Ascending aorta (tissue), 2 donors: ENCODE data around the gene ZNF524. TPM values are rescaled to one million over a fixed set of nuclear protein-coding genes. Genes with fewer than 3 reads are reported as not detected.

Experiments used
- DNase-seq, 2 donors: peaks; one replicate each; pipeline ENCODE4 v3.0.0-alpha.2; 2019; ENCODE audit warnings: low spot score in 2 of 2
- H3K27ac ChIP-seq, 2 donors: fragments of 200-600 bp; sonication (generic); one replicate each; pipeline ENCODE4 v1.5.1; 2016 to 2017; ENCODE audit warnings: mild to moderate bottlenecking in 1 of 2
- H3K27me3 ChIP-seq: fragments of 200-600 bp; sonication (generic); one replicate; pipeline ENCODE4 v1.5.1; 2017
- H3K36me3 ChIP-seq, 2 donors: fragments of 200-600 bp; sonication (generic); one replicate each; pipeline ENCODE4 v1.5.1; 2016
- H3K4me1 ChIP-seq, 2 donors: fragments of 200-600 bp; sonication (generic); one replicate each; pipeline ENCODE4 v1.5.1; 2016 to 2017; ENCODE audit warnings: mild to moderate bottlenecking in 1 of 2
- H3K4me3 ChIP-seq, 2 donors: fragments of 200-600 bp; sonication (generic); one replicate each; pipeline ENCODE4 v1.5.1; 2016 to 2017; ENCODE audit warnings: mild to moderate bottlenecking in 1 of 2
- H3K9me3 ChIP-seq, 2 donors: fragments of 200-600 bp; sonication (generic); one replicate each; pipeline ENCODE4 v1.5.1; 2016
- intact Hi-C: fragments of 100-400 bp; cut with DNase I; formaldehyde crosslinking; loops from one replicate; pipeline ENCODE4 v1.15.1; 2023
- total RNA-seq: library from RNA; depleted of rRNA; stranded (reverse); fragments of >200 nt; gene quantifications from one replicate; pipeline ENCODE4 v1.1.0, GENCODE V29; 2016
- TF ChIP-seq, protein P1 (sequence below), 3 experiments: fragments of 200-600 bp in 2 of 3; fragments of 450-650 bp in 1 of 3; sonication (generic) in 2 of 3; IDR thresholded peaks; one replicate each; pipeline ENCODE4 v1.5.1; 2016 to 2019; ENCODE audit warnings: antibody characterized with exemption in 3 of 3, mild to moderate bottlenecking in 1 of 3, moderate library complexity in 1 of 3

ZNF524 gene
- total RNA-seq, 1 donor from 2014 or later = 28.6 TPM

DNA sequence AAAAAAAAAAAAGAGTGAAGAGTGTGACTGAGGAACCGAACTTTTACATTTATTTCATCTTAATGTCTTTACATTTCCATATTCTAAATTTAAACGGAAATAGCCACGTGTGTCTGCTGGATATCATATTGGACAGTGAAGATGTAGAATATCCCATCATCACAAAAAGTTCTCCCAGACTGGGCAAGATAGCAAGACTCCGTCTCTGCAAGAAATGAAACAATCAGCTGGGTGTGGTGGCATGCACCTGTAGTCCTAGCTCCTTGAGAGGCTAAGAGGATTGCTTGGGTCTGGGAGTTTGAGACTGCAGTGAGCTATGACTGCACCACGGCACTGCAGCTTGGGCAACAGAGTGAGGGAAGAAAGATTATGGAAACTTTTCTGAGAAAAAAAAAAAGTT, 23.3 kb upstream of the ZNF524 start:
- Histone ChIP-seq H3K27ac (no peak overlapping the region), H3K4me1 (peaks cover 0 to 6% of the 10 kb centered on the region in 2 donors), H3K36me3 (peaks cover 16 to 22% of the 10 kb centered on the region in 2 donors), H3K4me3 (no peak overlapping the region), H3K27me3 (no peaks in the 10 kb centered on the region), H3K9me3 (no peaks in the 10 kb centered on the region)
- TF ChIP-seq, protein P1, sequence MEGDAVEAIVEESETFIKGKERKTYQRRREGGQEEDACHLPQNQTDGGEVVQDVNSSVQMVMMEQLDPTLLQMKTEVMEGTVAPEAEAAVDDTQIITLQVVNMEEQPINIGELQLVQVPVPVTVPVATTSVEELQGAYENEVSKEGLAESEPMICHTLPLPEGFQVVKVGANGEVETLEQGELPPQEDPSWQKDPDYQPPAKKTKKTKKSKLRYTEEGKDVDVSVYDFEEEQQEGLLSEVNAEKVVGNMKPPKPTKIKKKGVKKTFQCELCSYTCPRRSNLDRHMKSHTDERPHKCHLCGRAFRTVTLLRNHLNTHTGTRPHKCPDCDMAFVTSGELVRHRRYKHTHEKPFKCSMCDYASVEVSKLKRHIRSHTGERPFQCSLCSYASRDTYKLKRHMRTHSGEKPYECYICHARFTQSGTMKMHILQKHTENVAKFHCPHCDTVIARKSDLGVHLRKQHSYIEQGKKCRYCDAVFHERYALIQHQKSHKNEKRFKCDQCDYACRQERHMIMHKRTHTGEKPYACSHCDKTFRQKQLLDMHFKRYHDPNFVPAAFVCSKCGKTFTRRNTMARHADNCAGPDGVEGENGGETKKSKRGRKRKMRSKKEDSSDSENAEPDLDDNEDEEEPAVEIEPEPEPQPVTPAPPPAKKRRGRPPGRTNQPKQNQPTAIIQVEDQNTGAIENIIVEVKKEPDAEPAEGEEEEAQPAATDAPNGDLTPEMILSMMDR (IDR thresholded peaks at IDR 0.05) = no peak
- DNase-seq = no peak
- intact Hi-C loops = no loop called here

DNA sequence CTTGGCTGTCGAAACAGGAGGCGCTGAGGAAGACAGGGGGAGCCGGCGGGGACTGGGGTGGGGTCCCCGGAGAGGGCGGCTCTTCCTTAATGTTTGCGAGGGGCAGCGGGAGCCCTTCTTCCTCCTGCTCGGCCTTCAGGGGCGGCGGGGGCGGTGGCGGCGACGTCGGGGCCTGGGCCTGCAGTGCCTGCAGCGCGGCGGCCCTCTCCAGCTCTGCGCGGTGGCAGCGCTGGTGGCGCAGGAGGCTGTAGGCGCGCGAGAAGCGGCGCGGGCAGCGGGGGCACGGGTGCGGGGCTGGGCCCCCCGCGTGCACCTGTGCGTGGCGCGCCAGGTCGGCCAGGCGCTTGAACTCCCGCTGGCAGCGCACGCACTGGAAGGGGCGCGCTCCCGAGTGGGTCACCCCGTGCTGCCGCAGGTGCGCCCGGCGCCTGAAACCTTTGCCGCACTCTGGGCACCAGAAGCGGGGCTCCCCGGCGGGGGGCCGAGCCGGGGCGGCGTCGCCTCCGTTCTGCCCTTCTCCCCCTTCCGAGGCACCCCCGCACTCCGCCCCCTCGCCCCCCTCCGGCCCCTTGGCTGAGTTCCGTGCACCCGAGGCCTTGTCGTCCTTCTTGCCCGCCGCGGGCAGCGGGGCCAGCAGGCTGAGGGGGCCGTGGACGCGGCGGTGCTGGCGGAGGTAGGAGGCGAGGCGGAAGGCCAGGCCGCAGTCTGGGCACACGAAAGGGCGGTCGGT, 21.9 kb upstream of the ZNF524 start:
- no peak overlapping the region for H3K27ac ChIP-seq
- TF ChIP-seq, protein P1 (IDR thresholded peaks at IDR 0.05) = no peak
- no peaks in the 10 kb centered on the region for H3K27me3 ChIP-seq
- peaks cover 16 to 22% of the 10 kb centered on the region in 2 donors for H3K36me3 ChIP-seq
- H3K9me3 ChIP-seq = no peaks in the 10 kb centered on the region
- DNase-seq = no peak
- intact Hi-C loops = no loop called here
- H3K4me3 ChIP-seq = no peak overlapping the region
- peaks cover 0 to 6% of the 10 kb centered on the region in 2 donors for H3K4me1 ChIP-seq

DNA sequence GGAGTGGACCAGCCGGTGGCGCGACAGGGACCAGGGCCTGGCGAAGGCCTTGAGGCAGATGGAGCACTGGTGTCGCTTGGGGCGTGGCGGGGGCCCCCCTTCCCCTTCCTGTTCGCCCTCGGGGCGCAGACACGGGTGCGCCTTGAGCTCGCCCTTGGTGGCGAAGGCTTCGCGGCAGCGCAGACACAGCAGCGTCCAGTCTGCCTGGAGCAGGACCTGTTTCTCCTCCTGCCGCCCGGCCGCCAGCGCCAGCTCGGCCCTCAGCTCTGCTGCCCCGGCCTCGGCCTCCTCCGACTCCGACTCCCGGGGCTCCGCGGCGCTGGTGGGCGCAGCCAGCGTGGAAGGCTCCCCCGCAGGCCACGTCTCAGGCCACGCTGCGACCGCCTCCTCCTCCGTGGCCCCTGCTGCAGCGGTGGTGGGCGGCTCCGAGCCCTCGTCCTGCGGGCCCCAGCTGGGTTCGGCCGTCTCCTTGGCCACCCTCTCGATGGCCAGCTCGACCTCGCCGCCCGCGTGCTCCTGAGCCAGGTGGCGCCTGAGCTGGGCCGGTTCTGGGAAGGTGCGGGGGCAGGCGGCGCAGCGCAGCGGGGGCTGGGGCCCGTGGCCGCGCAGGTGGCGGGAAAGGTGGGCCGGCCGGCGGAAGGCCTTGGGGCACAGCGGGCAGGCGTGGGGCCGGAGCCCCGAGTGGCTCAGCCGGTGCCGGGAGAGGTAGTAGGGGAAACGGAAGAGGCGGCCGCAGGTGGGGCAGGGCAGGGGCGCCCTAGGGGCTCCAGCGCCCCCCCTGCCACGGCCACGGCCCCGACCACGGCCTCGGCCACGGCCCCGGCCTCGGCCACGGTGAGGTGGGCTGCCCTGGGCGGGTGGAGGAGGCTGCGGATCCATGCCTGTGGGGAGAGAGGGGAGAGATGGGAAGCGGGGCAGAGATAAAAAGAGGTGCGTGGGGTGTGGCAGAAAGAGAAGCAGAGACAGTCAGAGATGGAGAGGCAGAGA, 21.0 kb upstream of the ZNF524 start:
- intact Hi-C loops = no loop called here
- peak overlapping the region in 1 of 2 donors; percentile 89 for H3K27ac ChIP-seq
- peaks cover 0 to 6% of the 10 kb centered on the region in 2 donors for H3K4me1 ChIP-seq
- H3K4me3 ChIP-seq = peak overlapping the region in 1 of 2 donors; percentile 85
- no peak for DNase-seq
- H3K9me3 ChIP-seq = no peaks in the 10 kb centered on the region
- H3K27me3 ChIP-seq = no peaks in the 10 kb centered on the region
- TF ChIP-seq, protein P1 (IDR thresholded peaks at IDR 0.05) = no peak
- H3K36me3 ChIP-seq = peaks cover 16 to 22% of the 10 kb centered on the region in 2 donors

- Histone ChIP-seq H3K27me3 (no peaks in the 10 kb centered on the region), H3K4me1 (peaks cover 0 to 6% of the 10 kb centered on the region in 2 donors), H3K9me3 (no peaks in the 10 kb centered on the region), H3K4me3 (peak overlapping the region; percentile 67 to 85), H3K27ac (peak overlapping the region; percentile 89 to 92), H3K36me3 (peaks cover 16 to 22% of the 10 kb centered on the region in 2 donors)
- TF ChIP-seq, protein P1 (IDR thresholded peaks at IDR 0.05) = no peak
- DNase-seq = no peak
- intact Hi-C loops = loop anchor here (1.0 to 10.0 kb wide), 6 partner anchors 19 to 195 kb away; partner anchors contain the start of genes FIZ1, RPL28, TMEM238 and ZNF784
Measured at GRCh38 chr19:55579766-55580621, 20.1 kb upstream of the ZNF524 start.
